ENCODE results near the gene MBNL2. TPM values are rescaled to one million over a fixed set of nuclear protein-coding genes. Genes with fewer than 3 reads are reported as not detected.
A peak's percentile ranks its signal among the peaks of the same experiment; 100 is the strongest.

The MBNL2 gene, protein sequence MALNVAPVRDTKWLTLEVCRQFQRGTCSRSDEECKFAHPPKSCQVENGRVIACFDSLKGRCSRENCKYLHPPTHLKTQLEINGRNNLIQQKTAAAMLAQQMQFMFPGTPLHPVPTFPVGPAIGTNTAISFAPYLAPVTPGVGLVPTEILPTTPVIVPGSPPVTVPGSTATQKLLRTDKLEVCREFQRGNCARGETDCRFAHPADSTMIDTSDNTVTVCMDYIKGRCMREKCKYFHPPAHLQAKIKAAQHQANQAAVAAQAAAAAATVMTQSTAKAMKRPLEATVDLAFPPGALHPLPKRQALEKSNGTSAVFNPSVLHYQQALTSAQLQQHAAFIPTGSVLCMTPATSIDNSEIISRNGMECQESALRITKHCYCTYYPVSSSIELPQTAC
- total RNA-seq (100 to 1,000 TPM in 1 of 9 donors, 10 to 100 TPM in 8; 59.4 to 100 (median 83.1) TPM), polyA plus RNA-seq (10 to 100 TPM; 18.5 to 41.9 TPM)
- long read RNA-seq, donor 1, full-length matches to known transcripts, result 33 of 80 reads
- long read RNA-seq, donor 1, partial matches to known transcripts, result 36 of 80 reads
- long read RNA-seq, donor 1, other reads (novel, unspliced or antisense), result 11 of 80 reads
- long read RNA-seq, donor 2, full-length matches to known transcripts, result 106 of 152 reads
- long read RNA-seq, donor 2, partial matches to known transcripts, result 24 of 152 reads
- long read RNA-seq, donor 2, other reads (novel, unspliced or antisense), result 22 of 152 reads
- long read RNA-seq, donor 3, full-length matches to known transcripts, result 47 of 94 reads
- long read RNA-seq, donor 3, partial matches to known transcripts, result 37 of 94 reads
- long read RNA-seq, donor 3, other reads (novel, unspliced or antisense), result 10 of 94 reads

DNA sequence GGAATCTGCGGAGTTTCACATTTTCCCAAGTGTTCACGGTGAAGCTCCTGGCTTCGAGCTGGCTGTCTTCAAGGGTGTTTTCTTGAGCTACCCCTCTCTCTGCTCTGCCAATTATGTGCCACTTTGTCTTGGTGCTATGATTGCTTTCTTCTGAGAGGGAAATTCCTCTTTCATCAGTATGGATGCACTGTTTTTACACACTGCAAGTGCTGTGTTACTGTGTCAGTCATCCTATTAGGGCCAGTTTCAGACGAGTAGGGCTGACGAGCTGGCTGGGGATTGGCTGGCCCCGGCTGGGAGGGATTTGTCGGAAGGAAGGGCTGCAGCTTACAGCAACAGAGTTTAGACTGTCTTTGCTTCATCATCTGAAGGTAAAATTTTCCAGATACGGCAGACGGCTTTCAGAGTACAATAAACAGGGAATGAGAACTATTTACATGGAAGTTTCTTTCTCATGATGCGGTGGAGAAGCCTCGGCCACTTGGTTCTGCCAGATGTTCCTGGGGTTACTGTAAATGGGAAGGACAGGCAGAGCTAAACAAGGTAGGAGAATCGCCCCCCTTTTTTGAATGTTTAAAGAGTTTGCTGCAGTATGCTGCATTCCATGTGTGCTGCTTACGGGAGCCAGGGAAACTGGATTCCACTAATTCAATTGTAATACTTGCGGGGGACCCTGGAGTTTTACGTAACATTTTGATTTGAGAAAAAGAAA is at the start of gene MBNL2:
Gene MBNL2 (plus strand): TSS at position 345 of the 712 bp plus-strand sequence. CDS start 53,903 bp downstream, outside the sequence.
- WGBS, 4 donors, result 4 to 6% (median 5%) methylated on average over 15 of the region's 15 CpGs
- Histone ChIP-seq H3K4me3 (peak within 1 kb of the TSS; percentile 47 to 81 (median 73)), H3K4me1 (peaks cover 7 to 38% (median 29%) of the 10 kb centered on the region in 12 donors), H3K27me3 (no peaks in the 10 kb centered on the region), H3K36me3 (no peaks in the 10 kb centered on the region), H3K27ac (peak within 1 kb of the TSS; percentile 71 to 96 (median 90)), H3K9me3 (no peaks in the 10 kb centered on the region)
- DNase-seq (peak; percentile 91 to 93 (median 92)), ATAC-seq (peak; percentile 93 to 98 (median 95))
- intact Hi-C loops (cut with DNase I), result loop anchor here in 8 of 10 donors (2.0 to 10.0 kb wide), 10 partner anchors 35 to 213 kb away; partner anchors contain the start of gene RAP2A (in 3 of the 8)
- TF ChIP-seq, protein P1, sequence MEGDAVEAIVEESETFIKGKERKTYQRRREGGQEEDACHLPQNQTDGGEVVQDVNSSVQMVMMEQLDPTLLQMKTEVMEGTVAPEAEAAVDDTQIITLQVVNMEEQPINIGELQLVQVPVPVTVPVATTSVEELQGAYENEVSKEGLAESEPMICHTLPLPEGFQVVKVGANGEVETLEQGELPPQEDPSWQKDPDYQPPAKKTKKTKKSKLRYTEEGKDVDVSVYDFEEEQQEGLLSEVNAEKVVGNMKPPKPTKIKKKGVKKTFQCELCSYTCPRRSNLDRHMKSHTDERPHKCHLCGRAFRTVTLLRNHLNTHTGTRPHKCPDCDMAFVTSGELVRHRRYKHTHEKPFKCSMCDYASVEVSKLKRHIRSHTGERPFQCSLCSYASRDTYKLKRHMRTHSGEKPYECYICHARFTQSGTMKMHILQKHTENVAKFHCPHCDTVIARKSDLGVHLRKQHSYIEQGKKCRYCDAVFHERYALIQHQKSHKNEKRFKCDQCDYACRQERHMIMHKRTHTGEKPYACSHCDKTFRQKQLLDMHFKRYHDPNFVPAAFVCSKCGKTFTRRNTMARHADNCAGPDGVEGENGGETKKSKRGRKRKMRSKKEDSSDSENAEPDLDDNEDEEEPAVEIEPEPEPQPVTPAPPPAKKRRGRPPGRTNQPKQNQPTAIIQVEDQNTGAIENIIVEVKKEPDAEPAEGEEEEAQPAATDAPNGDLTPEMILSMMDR (IDR thresholded peaks at IDR 0.05), result no peak
- TF ChIP-seq POLR2A (IDR thresholded peaks at IDR 0.05), result peak in 1 of 2 donors; percentile 92

DNA sequence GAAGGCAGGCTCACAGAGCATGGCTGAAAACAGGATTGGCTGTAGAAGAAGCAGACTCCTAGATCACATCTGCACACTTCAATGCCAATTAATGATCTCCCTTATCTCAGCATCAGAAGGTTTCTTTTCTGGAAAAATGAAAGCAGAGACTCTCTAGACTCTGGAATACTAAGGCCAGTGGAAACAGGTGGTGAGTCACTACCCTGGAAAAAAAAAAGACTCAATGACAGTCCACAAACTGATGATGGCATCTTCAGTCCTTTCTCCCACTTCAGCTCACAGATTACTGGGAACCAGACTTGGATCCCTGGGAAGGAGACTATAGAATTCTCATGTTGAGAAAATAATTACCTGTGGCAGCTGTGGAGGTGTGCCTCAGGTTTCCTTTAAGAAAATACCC is 47.5 kb upstream of the MBNL2 start:
- TF ChIP-seq POLR2A (IDR thresholded peaks at IDR 0.05), result no peak
- TF ChIP-seq, protein P1 (IDR thresholded peaks at IDR 0.05), result no peak
- Histone ChIP-seq H3K9me3 (peaks cover 0 to 6% (median 0%) of the 10 kb centered on the region in 12 donors), H3K4me1 (no peaks in the 10 kb centered on the region), H3K27ac (no peak overlapping the region), H3K4me3 (no peak overlapping the region), H3K36me3 (no peaks in the 10 kb centered on the region), H3K27me3 (no peaks in the 10 kb centered on the region)
- intact Hi-C loops (cut with DNase I), result no loop called here
- DNase-seq (no peak), ATAC-seq (no peak)

DNA sequence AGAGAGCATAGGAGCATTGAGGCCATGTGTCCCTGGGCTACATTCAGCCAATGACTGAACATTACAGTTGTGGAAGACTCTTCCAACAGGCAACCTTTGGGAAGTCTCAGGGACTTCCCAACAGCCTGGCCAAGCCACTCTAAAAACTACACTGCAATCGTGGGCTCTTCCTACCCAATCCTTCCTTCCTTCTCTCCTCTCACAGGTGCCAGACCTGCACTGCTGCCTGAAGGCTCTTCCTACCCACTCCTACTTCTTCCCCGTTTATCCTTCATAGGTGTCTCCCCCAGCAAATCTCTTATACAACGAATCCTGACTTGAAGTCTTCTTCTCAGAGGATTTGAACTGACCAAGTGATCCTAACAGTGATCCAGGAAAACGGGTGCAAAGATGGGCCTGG is 47.1 kb upstream of the MBNL2 start:
- no peak for ATAC-seq
- 82 to 85% (median 84%) methylated on average over 4 of the region's 4 CpGs for WGBS, 4 donors
- Histone ChIP-seq H3K4me1 (no peaks in the 10 kb centered on the region), H3K36me3 (no peaks in the 10 kb centered on the region), H3K27ac (no peak overlapping the region), H3K27me3 (no peaks in the 10 kb centered on the region), H3K9me3 (peaks cover 0 to 6% (median 0%) of the 10 kb centered on the region in 12 donors), H3K4me3 (no peak overlapping the region)
- intact Hi-C loops (cut with DNase I), result no loop called here
- DNase-seq, result peak in 1 of 5 donors; percentile 38
- no peak for TF ChIP-seq POLR2A (IDR thresholded peaks at IDR 0.05)

DNA sequence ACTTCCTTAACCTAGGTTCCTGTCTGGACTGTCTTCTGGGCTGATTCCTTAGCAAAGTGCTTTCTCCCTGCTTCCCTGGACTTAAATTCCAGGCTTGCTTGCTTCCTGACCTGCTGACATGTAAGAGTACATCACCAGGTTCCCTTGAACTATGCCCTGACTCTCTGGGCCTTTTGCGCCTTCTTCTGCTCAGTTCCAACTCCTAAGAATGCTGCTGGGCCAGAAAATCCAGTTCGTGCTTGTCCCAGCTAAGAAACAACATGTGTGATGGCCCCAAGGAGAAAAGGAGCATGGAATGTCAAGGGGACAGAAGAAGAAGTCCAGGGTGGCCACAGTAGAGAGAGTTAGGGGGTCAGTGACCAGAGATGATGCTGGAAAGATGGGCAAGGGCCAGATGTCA is 42.6 kb upstream of the MBNL2 start:
- peaks cover 0 to 6% (median 0%) of the 10 kb centered on the region in 12 donors for H3K9me3 ChIP-seq
- ATAC-seq (no peak), DNase-seq (no peak)
- 90 to 100% (median 92%) methylated on average over 2 of the region's 2 CpGs for WGBS, 4 donors
- no peak overlapping the region for H3K27ac ChIP-seq
- H3K4me1 ChIP-seq, result no peaks in the 10 kb centered on the region
- intact Hi-C loops (cut with DNase I), result no loop called here
- no peaks in the 10 kb centered on the region for H3K27me3 ChIP-seq
- H3K36me3 ChIP-seq, result no peaks in the 10 kb centered on the region
- no peak overlapping the region for H3K4me3 ChIP-seq
- TF ChIP-seq, protein P1 (IDR thresholded peaks at IDR 0.05), result no peak
